ENCODE data around the gene LMO7.

LMO7 gene

GRCh38 chr13:75763512-75763911 lies 127.4 kb downstream of the LMO7 start:
- Histone ChIP-seq H3K9ac (ENCODE audit: low read length in 5 of 5) (no peak overlapping the region), H3K27ac (ENCODE audit: low read depth, low read length) (no peak overlapping the region), H3K4me3 (ENCODE audit: low read depth in 1 of 5, low read length in 5 of 5) (no peak overlapping the region)

GRCh38 chr13:75764251-75764925 lies 128.3 kb downstream of the LMO7 start:
- H3K36me3 ChIP-seq (ENCODE audit: control insufficient read depth in 5 of 5, insufficient read depth in 5 of 5, low read length in 5 of 5): no peaks in the 10 kb centered on the region
- no peak overlapping the region for H3K9ac ChIP-seq (ENCODE audit: low read length in 5 of 5)
- peaks cover 0 to 4% (median 0%) of the 10 kb centered on the region in 5 donors for H3K4me1 ChIP-seq (ENCODE audit: control insufficient read depth in 5 of 5, insufficient read depth in 5 of 5, low read length in 5 of 5)
- H3K27me3 ChIP-seq (ENCODE audit: control insufficient read depth in 5 of 5, insufficient read depth in 4 of 5, low read length in 5 of 5): no peaks in the 10 kb centered on the region
- no peak overlapping the region for H3K27ac ChIP-seq (ENCODE audit: low read depth, low read length)
- H3K9me3 ChIP-seq (ENCODE audit: control insufficient read depth in 5 of 5, low read length in 5 of 5): no peaks in the 10 kb centered on the region
- H3K4me3 ChIP-seq (ENCODE audit: low read depth in 1 of 5, low read length in 5 of 5): no peak overlapping the region

More at GRCh38 chr13:75763512-75763911, 127.4 kb downstream of the LMO7 start:
- H3K36me3 ChIP-seq (ENCODE audit: control insufficient read depth in 5 of 5, insufficient read depth in 5 of 5, low read length in 5 of 5): no peaks in the 10 kb centered on the region
- peaks cover 0 to 4% (median 0%) of the 10 kb centered on the region in 5 donors for H3K4me1 ChIP-seq (ENCODE audit: control insufficient read depth in 5 of 5, insufficient read depth in 5 of 5, low read length in 5 of 5)
- H3K9me3 ChIP-seq (ENCODE audit: control insufficient read depth in 5 of 5, low read length in 5 of 5): no peaks in the 10 kb centered on the region
- H3K27me3 ChIP-seq (ENCODE audit: control insufficient read depth in 5 of 5, insufficient read depth in 4 of 5, low read length in 5 of 5): no peaks in the 10 kb centered on the region

GRCh38 chr13:75764926-75765310 lies 128.8 kb downstream of the LMO7 start:
- H3K4me3 ChIP-seq (ENCODE audit: low read depth in 1 of 5, low read length in 5 of 5): no peak overlapping the region
- H3K36me3 ChIP-seq (ENCODE audit: control insufficient read depth in 5 of 5, insufficient read depth in 5 of 5, low read length in 5 of 5): no peaks in the 10 kb centered on the region
- H3K27me3 ChIP-seq (ENCODE audit: control insufficient read depth in 5 of 5, insufficient read depth in 4 of 5, low read length in 5 of 5): no peaks in the 10 kb centered on the region
- H3K9me3 ChIP-seq (ENCODE audit: control insufficient read depth in 5 of 5, low read length in 5 of 5): no peaks in the 10 kb centered on the region
- no peak overlapping the region for H3K9ac ChIP-seq (ENCODE audit: low read length in 5 of 5)
- H3K4me1 ChIP-seq (ENCODE audit: control insufficient read depth in 5 of 5, insufficient read depth in 5 of 5, low read length in 5 of 5): peaks cover 0 to 4% (median 0%) of the 10 kb centered on the region in 5 donors
- no peak overlapping the region for H3K27ac ChIP-seq (ENCODE audit: low read depth, low read length)

GRCh38 chr13:75766636-75767035 lies 130.5 kb downstream of the LMO7 start:
- H3K9ac ChIP-seq (ENCODE audit: low read length in 5 of 5): no peak overlapping the region
- no peaks in the 10 kb centered on the region for H3K36me3 ChIP-seq (ENCODE audit: control insufficient read depth in 5 of 5, insufficient read depth in 5 of 5, low read length in 5 of 5)
- H3K27me3 ChIP-seq (ENCODE audit: control insufficient read depth in 5 of 5, insufficient read depth in 4 of 5, low read length in 5 of 5): no peaks in the 10 kb centered on the region
- no peak overlapping the region for H3K27ac ChIP-seq (ENCODE audit: low read depth, low read length)
- no peaks in the 10 kb centered on the region for H3K9me3 ChIP-seq (ENCODE audit: control insufficient read depth in 5 of 5, low read length in 5 of 5)
- no peaks in the 10 kb centered on the region for H3K4me1 ChIP-seq (ENCODE audit: control insufficient read depth in 5 of 5, insufficient read depth in 5 of 5, low read length in 5 of 5)
- H3K4me3 ChIP-seq (ENCODE audit: low read depth in 1 of 5, low read length in 5 of 5): no peak overlapping the region

GRCh38 chr13:75769141-75769905 lies 133.2 kb downstream of the LMO7 start:
- Histone ChIP-seq H3K9me3 (ENCODE audit: control insufficient read depth in 5 of 5, low read length in 5 of 5) (no peaks in the 10 kb centered on the region), H3K4me3 (ENCODE audit: low read depth in 1 of 5, low read length in 5 of 5) (no peak overlapping the region), H3K36me3 (ENCODE audit: control insufficient read depth in 5 of 5, insufficient read depth in 5 of 5, low read length in 5 of 5) (no peaks in the 10 kb centered on the region), H3K27ac (ENCODE audit: low read depth, low read length) (no peak overlapping the region), H3K27me3 (ENCODE audit: control insufficient read depth in 5 of 5, insufficient read depth in 4 of 5, low read length in 5 of 5) (no peaks in the 10 kb centered on the region), H3K4me1 (ENCODE audit: control insufficient read depth in 5 of 5, insufficient read depth in 5 of 5, low read length in 5 of 5) (no peaks in the 10 kb centered on the region), H3K9ac (ENCODE audit: low read length in 5 of 5) (no peak overlapping the region)

GRCh38 chr13:75770164-75770563 lies 134.0 kb downstream of the LMO7 start:
- Histone ChIP-seq H3K27ac (ENCODE audit: low read depth, low read length) (no peak overlapping the region), H3K4me3 (ENCODE audit: low read depth in 1 of 5, low read length in 5 of 5) (no peak overlapping the region)

GRCh38 chr13:75770592-75771011 lies 134.5 kb downstream of the LMO7 start:
- Histone ChIP-seq H3K4me3 (ENCODE audit: low read depth in 1 of 5, low read length in 5 of 5) (no peak overlapping the region), H3K36me3 (ENCODE audit: control insufficient read depth in 5 of 5, insufficient read depth in 5 of 5, low read length in 5 of 5) (no peaks in the 10 kb centered on the region), H3K4me1 (ENCODE audit: control insufficient read depth in 5 of 5, insufficient read depth in 5 of 5, low read length in 5 of 5) (no peaks in the 10 kb centered on the region), H3K9me3 (ENCODE audit: control insufficient read depth in 5 of 5, low read length in 5 of 5) (no peaks in the 10 kb centered on the region), H3K9ac (ENCODE audit: low read length in 5 of 5) (no peak overlapping the region), H3K27ac (ENCODE audit: low read depth, low read length) (no peak overlapping the region), H3K27me3 (ENCODE audit: control insufficient read depth in 5 of 5, insufficient read depth in 4 of 5, low read length in 5 of 5) (no peaks in the 10 kb centered on the region)

More at GRCh38 chr13:75770164-75770563, 134.0 kb downstream of the LMO7 start:
- Histone ChIP-seq H3K9me3 (ENCODE audit: control insufficient read depth in 5 of 5, low read length in 5 of 5) (no peaks in the 10 kb centered on the region), H3K9ac (ENCODE audit: low read length in 5 of 5) (no peak overlapping the region), H3K27me3 (ENCODE audit: control insufficient read depth in 5 of 5, insufficient read depth in 4 of 5, low read length in 5 of 5) (no peaks in the 10 kb centered on the region), H3K36me3 (ENCODE audit: control insufficient read depth in 5 of 5, insufficient read depth in 5 of 5, low read length in 5 of 5) (no peaks in the 10 kb centered on the region), H3K4me1 (ENCODE audit: control insufficient read depth in 5 of 5, insufficient read depth in 5 of 5, low read length in 5 of 5) (no peaks in the 10 kb centered on the region)

GRCh38 chr13:75771226-75771625 lies 135.1 kb downstream of the LMO7 start:
- H3K27ac ChIP-seq (ENCODE audit: low read depth, low read length): no peak overlapping the region
- H3K27me3 ChIP-seq (ENCODE audit: control insufficient read depth in 5 of 5, insufficient read depth in 4 of 5, low read length in 5 of 5): no peaks in the 10 kb centered on the region
- no peaks in the 10 kb centered on the region for H3K36me3 ChIP-seq (ENCODE audit: control insufficient read depth in 5 of 5, insufficient read depth in 5 of 5, low read length in 5 of 5)
- H3K4me1 ChIP-seq (ENCODE audit: control insufficient read depth in 5 of 5, insufficient read depth in 5 of 5, low read length in 5 of 5): no peaks in the 10 kb centered on the region
- H3K4me3 ChIP-seq (ENCODE audit: low read depth in 1 of 5, low read length in 5 of 5): no peak overlapping the region
- H3K9me3 ChIP-seq (ENCODE audit: control insufficient read depth in 5 of 5, low read length in 5 of 5): no peaks in the 10 kb centered on the region
- no peak overlapping the region for H3K9ac ChIP-seq (ENCODE audit: low read length in 5 of 5)

GRCh38 chr13:75771818-75772217 lies 135.7 kb downstream of the LMO7 start:
- Histone ChIP-seq H3K4me1 (ENCODE audit: control insufficient read depth in 5 of 5, insufficient read depth in 5 of 5, low read length in 5 of 5) (no peaks in the 10 kb centered on the region), H3K4me3 (ENCODE audit: low read depth in 1 of 5, low read length in 5 of 5) (no peak overlapping the region), H3K9me3 (ENCODE audit: control insufficient read depth in 5 of 5, low read length in 5 of 5) (no peaks in the 10 kb centered on the region), H3K36me3 (ENCODE audit: control insufficient read depth in 5 of 5, insufficient read depth in 5 of 5, low read length in 5 of 5) (no peaks in the 10 kb centered on the region), H3K9ac (ENCODE audit: low read length in 5 of 5) (no peak overlapping the region), H3K27ac (ENCODE audit: low read depth, low read length) (no peak overlapping the region), H3K27me3 (ENCODE audit: control insufficient read depth in 5 of 5, insufficient read depth in 4 of 5, low read length in 5 of 5) (no peaks in the 10 kb centered on the region)

GRCh38 chr13:75774176-75774575 lies 138.0 kb downstream of the LMO7 start:
- no peak overlapping the region for H3K27ac ChIP-seq (ENCODE audit: low read depth, low read length)
- H3K4me3 ChIP-seq (ENCODE audit: low read depth in 1 of 5, low read length in 5 of 5): no peak overlapping the region
- H3K27me3 ChIP-seq (ENCODE audit: control insufficient read depth in 5 of 5, insufficient read depth in 4 of 5, low read length in 5 of 5): no peaks in the 10 kb centered on the region
- no peak overlapping the region for H3K9ac ChIP-seq (ENCODE audit: low read length in 5 of 5)
- H3K36me3 ChIP-seq (ENCODE audit: control insufficient read depth in 5 of 5, insufficient read depth in 5 of 5, low read length in 5 of 5): no peaks in the 10 kb centered on the region
- peaks cover 0 to 2% (median 0%) of the 10 kb centered on the region in 5 donors for H3K9me3 ChIP-seq (ENCODE audit: control insufficient read depth in 5 of 5, low read length in 5 of 5)
- H3K4me1 ChIP-seq (ENCODE audit: control insufficient read depth in 5 of 5, insufficient read depth in 5 of 5, low read length in 5 of 5): no peaks in the 10 kb centered on the region

All from subcutaneous abdominal adipose tissue (tissue), 5 donors.